Activated naive CD8-positive, alpha-beta T cell treated with anti-CD3 and anti-CD28 coated beads, Interleukin-2, amount 10 ng/mL, durations not matched to agents 7 days and 5 days (primary cell): ENCODE data around the gene NUDT3. TPM values are rescaled to one million over a fixed set of nuclear protein-coding genes. Genes with fewer than 3 reads are reported as not detected.
"Not testable (repeated sequence)": the region's sequence is repeated elsewhere in the genome, so short reads cannot be mapped to it uniquely, and the experiment has no call there.

Source experiments
- ATAC-seq: fragments of 150-1000 bp; cut with Tn5 transposase; one replicate; pipeline ENCODE4 v1.10.0; 2021; ENCODE audit warnings: low read depth, moderate library complexity
- POLR2A ChIA-PET: fragments of 350-600 bp; sonication (Branson Sonifier 250); formaldehyde crosslinking; loops from one replicate; lab custom pipeline; 2021; ENCODE audit warnings: antibody characterized with exemption; lab: Charles Lee
- DNase-seq: peaks from one replicate; pipeline ENCODE4 v3.0.0; 2021
- H3K27ac Mint-ChIP-seq: one replicate; pipeline ENCODE4 v1.8.0; 2022; ENCODE audit warnings: mild to moderate bottlenecking, mixed read lengths
- H3K27me3 Mint-ChIP-seq: one replicate; pipeline ENCODE4 v1.8.0; 2022; ENCODE audit warnings: mild to moderate bottlenecking, moderate library complexity, mixed read lengths
- H3K36me3 Mint-ChIP-seq: one replicate; pipeline ENCODE4 v1.8.0; 2021; ENCODE audit warnings: mild to moderate bottlenecking, mixed read lengths
- H3K4me1 Mint-ChIP-seq: one replicate; pipeline ENCODE4 v1.8.0; 2021; ENCODE audit warnings: mixed read lengths
- H3K4me3 Mint-ChIP-seq: one replicate; pipeline ENCODE4 v1.8.0; 2022; ENCODE audit warnings: mild to moderate bottlenecking, moderate library complexity, mixed read lengths
- H3K9me3 Mint-ChIP-seq: one replicate; pipeline ENCODE4 v1.8.0; 2021; ENCODE audit warnings: mixed read lengths
- total RNA-seq, 2 experiments: library from RNA; stranded (reverse); gene quantifications; one replicate each; pipeline ENCODE4 v1.2.3, GENCODE V29; 2021

NUDT3 gene
- total RNA-seq, 2 experiments from 2014 or later = 17.7 to 18.7 TPM

DNA sequence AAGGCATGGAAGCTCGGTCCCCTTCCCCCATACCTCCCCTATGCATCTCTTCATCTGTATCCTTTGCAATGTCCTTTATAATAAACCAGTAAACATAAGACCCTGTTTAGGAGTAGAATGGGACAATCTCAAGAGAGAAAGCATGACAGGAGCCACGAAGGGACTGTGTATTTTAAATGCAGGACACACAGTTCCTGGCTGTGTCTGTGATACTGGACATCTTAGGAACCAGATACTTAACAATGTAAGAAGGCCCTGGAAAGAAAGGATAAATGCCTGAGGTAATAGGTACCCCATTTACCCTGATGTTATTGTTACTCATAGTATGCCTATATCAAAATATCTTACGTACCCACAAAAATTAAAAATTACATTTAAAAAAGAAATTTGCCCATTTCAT is 36.6 kb downstream of the NUDT3 start:
- peaks cover 3% of the 10 kb centered on the region for H3K36me3 Mint-ChIP-seq
- H3K9me3 Mint-ChIP-seq = no peaks in the 10 kb centered on the region
- H3K4me1 Mint-ChIP-seq = peaks cover 7% of the 10 kb centered on the region
- H3K4me3 Mint-ChIP-seq = no peak overlapping the region
- ATAC-seq (no peak), DNase-seq (no peak)
- no peaks in the 10 kb centered on the region for H3K27me3 Mint-ChIP-seq
- POLR2A ChIA-PET = no interaction called here
- no peak overlapping the region for H3K27ac Mint-ChIP-seq

DNA sequence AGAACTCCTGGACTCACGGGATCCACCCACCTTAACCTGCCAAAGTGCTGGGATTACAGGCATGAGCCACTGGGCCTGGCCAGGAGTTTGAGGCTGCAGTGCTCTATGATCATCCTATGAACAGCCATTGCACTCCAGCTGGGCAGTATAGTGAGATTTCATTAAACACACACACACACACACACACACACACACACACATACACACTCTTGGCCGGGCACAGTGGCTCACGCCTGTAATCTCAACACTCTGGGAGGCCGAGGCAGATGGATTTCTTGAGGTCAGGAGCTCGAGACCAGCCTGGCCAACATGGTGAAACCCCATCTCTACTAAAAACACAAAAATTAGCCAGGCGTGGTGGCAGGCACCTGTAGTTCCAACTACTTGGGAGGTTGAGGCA is 38.2 kb downstream of the NUDT3 start:
- not testable (repeated sequence) for H3K27ac Mint-ChIP-seq, H3K4me3 Mint-ChIP-seq

GRCh38 chr6:34353530-34353929 is 38.9 kb downstream of the NUDT3 start:
- DNase-seq, H3K9me3 Mint-ChIP-seq, ATAC-seq, H3K4me3 Mint-ChIP-seq, H3K27ac Mint-ChIP-seq, POLR2A ChIA-PET, H3K36me3 Mint-ChIP-seq, H3K27me3 Mint-ChIP-seq: not testable (repeated sequence)
- peaks cover 12% of the 10 kb centered on the region for H3K4me1 Mint-ChIP-seq

More for the DNA sequence above, 38.2 kb downstream of the NUDT3 start:
- POLR2A ChIA-PET, H3K36me3 Mint-ChIP-seq, ATAC-seq, H3K4me1 Mint-ChIP-seq, DNase-seq, H3K27me3 Mint-ChIP-seq, H3K9me3 Mint-ChIP-seq: not testable (repeated sequence)

DNA sequence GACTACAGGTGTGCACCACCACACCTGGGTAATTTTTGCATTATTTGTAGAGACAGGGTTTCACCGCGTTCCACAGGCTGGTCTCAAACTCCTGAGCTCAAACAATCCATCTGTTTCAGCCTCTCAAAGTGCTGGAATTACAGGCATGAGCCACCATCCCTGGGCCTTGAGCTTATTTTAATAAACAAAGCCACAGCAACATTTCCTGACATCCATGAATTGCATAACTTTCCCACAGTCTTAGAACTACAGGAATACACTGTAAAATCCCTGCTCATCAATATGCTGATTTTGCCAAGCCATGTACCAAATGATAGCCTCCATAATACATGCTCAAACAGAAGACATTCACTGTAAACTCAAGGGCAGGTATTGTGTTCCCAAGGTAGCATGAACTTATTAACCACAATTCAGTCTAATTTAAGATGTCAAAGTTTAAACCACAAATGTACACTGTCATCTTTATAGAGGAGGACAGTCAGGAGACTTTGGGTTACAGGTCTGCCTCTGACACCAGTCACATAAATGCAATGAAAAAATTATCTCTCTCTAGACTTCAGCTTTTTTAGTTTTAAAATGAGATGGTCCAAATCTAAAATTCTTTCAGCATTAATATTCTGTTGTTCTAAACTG is 40.0 kb downstream of the NUDT3 start:
- Mint-ChIP-seq H3K4me1 (peaks cover 12% of the 10 kb centered on the region), H3K9me3 (no peaks in the 10 kb centered on the region), H3K27me3 (no peaks in the 10 kb centered on the region), H3K4me3 (no peak overlapping the region), H3K36me3 (no peaks in the 10 kb centered on the region), H3K27ac (no peak overlapping the region)
- ATAC-seq (no peak), DNase-seq (no peak)
- POLR2A ChIA-PET = no interaction called here

- Mint-ChIP-seq H3K9me3 (no peaks in the 10 kb centered on the region), H3K27ac (no peak overlapping the region), H3K27me3 (no peaks in the 10 kb centered on the region), H3K4me3 (no peak overlapping the region), H3K4me1 (peaks cover 12% of the 10 kb centered on the region), H3K36me3 (no peaks in the 10 kb centered on the region)
- DNase-seq (no peak), ATAC-seq (no peak)
- POLR2A ChIA-PET = no interaction called here
Observed at GRCh38 chr6:34350934-34351217, 41.6 kb downstream of the NUDT3 start.

GRCh38 chr6:34350137-34350933 is 42.1 kb downstream of the NUDT3 start:
- POLR2A ChIA-PET = no interaction called here
- ATAC-seq = no peak

GRCh38 chr6:34349211-34349610 is 43.3 kb downstream of the NUDT3 start:
- Mint-ChIP-seq H3K4me1 (peaks cover 18% of the 10 kb centered on the region), H3K36me3 (peaks cover 2% of the 10 kb centered on the region), H3K27me3 (no peaks in the 10 kb centered on the region), H3K9me3 (peaks cover 2% of the 10 kb centered on the region), H3K27ac (peak overlapping the region; percentile 5), H3K4me3 (no peak overlapping the region)
- POLR2A ChIA-PET = no interaction called here
- DNase-seq = no peak
- ATAC-seq = no peak

More at GRCh38 chr6:34350137-34350933, 42.1 kb downstream of the NUDT3 start:
- peak overlapping the region; percentile 21 for H3K27ac Mint-ChIP-seq
- H3K4me1 Mint-ChIP-seq = peaks cover 12% of the 10 kb centered on the region
- no peaks in the 10 kb centered on the region for H3K36me3 Mint-ChIP-seq
- no peaks in the 10 kb centered on the region for H3K9me3 Mint-ChIP-seq
- no peak overlapping the region for H3K4me3 Mint-ChIP-seq
- no peaks in the 10 kb centered on the region for H3K27me3 Mint-ChIP-seq
- DNase-seq = no peak

DNA sequence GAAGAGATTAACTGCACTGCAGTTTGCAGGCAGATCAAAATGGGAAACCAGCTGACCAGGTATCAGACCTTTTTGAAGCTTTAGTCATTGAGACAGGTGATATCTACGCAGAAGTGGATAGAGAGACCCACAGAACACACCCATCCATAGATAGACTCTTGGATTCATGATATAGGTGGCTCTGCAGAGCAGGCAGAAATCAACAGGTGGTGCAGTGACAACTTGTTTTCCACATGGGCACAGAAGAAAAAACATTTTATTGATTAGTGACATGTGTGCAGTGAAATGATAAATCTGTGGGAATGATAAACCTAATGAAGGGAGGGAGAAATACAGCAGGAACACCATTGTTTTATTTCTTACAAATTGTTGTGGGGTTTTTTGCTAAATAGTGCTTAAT is 45.2 kb downstream of the NUDT3 start:
- no peak overlapping the region for H3K4me3 Mint-ChIP-seq
- no peak for ATAC-seq
- no peaks in the 10 kb centered on the region for H3K27me3 Mint-ChIP-seq
- no peak overlapping the region for H3K27ac Mint-ChIP-seq
- peaks cover 3% of the 10 kb centered on the region for H3K9me3 Mint-ChIP-seq
- peaks cover 25% of the 10 kb centered on the region for H3K4me1 Mint-ChIP-seq
- POLR2A ChIA-PET = interaction anchor here (0.7 kb wide), 1 partner anchor 465 kb away, joined by 4 read pairs; no protein-coding TSS in a partner anchor
- peaks cover 6% of the 10 kb centered on the region for H3K36me3 Mint-ChIP-seq
- DNase-seq = no peak

DNA sequence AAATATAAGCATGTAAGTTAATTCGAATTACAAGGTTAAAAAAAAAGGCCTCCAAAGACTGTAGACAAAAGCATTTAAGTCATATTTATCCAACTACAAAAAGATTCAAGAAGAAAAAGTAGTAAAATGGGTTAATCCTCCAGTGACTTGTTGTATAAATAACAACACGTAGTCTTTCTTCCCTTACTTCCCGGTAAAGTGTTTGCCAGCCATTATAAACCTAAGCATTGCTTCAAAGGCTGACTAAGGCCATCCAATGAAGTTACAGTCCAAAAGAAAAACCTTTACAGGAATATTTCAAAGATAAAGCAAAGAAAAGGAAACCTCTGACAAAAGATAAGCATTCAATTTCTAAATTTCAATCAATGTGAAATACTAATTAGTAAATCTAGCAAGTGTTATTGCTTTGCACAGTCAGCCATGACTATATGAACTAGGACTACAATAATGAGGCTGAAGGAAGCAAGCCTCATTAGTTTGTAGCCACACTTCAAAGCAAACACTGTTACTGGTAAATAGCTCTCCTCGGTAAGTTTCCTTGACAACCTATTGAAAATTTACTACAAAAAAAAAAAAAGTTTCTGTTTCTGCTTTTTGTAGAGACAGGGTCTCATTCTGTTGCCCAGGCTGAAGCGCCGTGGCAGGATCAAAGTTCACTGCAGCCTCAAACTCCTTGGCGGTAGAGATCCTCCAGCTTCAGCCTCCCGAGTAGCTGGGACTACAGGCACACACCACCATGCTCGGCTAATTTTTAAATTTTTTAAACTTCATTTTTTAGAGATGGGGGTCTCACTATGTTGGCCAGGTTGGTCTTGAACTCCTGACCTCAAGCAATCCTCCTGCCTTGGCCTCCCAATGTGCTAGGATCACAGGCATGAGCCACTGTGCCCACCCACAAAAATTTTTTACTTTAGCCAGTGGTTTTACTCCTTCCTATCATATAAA is 46.0 kb downstream of the NUDT3 start:
- no peak for ATAC-seq
- Mint-ChIP-seq H3K4me3 (no peak overlapping the region), H3K36me3 (peaks cover 10% of the 10 kb centered on the region), H3K9me3 (peaks cover 3% of the 10 kb centered on the region), H3K27ac (no peak overlapping the region), H3K4me1 (peaks cover 29% of the 10 kb centered on the region), H3K27me3 (no peaks in the 10 kb centered on the region)
- DNase-seq = no peak
- POLR2A ChIA-PET = interaction anchor here (0.7 kb wide), 1 partner anchor 465 kb away, joined by 4 read pairs; no protein-coding TSS in a partner anchor

GRCh38 chr6:34343806-34344205 is 48.7 kb downstream of the NUDT3 start:
- peaks cover 17% of the 10 kb centered on the region for H3K4me1 Mint-ChIP-seq
- DNase-seq (no peak), ATAC-seq (no peak)
- H3K4me3 Mint-ChIP-seq = no peak overlapping the region
- H3K27me3 Mint-ChIP-seq = no peaks in the 10 kb centered on the region
- peak overlapping the region; percentile 75 for H3K27ac Mint-ChIP-seq
- peaks cover 18% of the 10 kb centered on the region for H3K36me3 Mint-ChIP-seq
- POLR2A ChIA-PET = interaction anchor here (0.6 kb wide), 1 partner anchor 72 kb away, joined by 3 read pairs; no protein-coding TSS in a partner anchor
- H3K9me3 Mint-ChIP-seq = peaks cover 3% of the 10 kb centered on the region

GRCh38 chr6:34342247-34342646 is 50.2 kb downstream of the NUDT3 start:
- Mint-ChIP-seq H3K4me3 (no peak overlapping the region), H3K27me3 (no peaks in the 10 kb centered on the region)
- POLR2A ChIA-PET = no interaction called here

DNA sequence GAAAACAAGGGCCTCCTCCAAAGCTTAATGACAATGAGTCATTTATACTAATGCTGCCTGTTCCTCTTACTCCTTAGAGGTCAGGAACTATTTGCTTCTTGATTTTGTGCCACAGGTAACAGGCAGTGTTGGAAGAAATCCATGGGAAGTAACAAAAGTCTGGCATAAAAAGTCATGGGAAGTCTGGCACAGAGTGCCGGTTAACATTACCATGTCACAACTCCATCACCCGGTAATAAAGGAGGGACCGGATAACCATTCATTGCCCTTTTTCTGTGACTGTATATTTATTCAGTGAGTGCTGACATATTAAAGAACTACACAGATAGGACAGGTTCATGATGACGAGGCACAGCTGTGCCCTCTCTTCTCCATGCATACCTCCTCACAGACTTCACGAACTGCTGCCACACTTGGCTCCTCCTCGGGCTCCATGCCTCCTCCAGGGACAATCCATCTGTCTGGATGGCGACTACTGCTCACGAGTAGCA is 50.9 kb downstream of the NUDT3 start:
- ATAC-seq (no peak), DNase-seq (no peak)
- Mint-ChIP-seq H3K4me3 (no peak overlapping the region), H3K27ac (no peak overlapping the region), H3K4me1 (peaks cover 34% of the 10 kb centered on the region), H3K9me3 (peaks cover 3% of the 10 kb centered on the region), H3K36me3 (peaks cover 19% of the 10 kb centered on the region), H3K27me3 (no peaks in the 10 kb centered on the region)
- POLR2A ChIA-PET = no interaction called here

More at GRCh38 chr6:34342247-34342646, 50.2 kb downstream of the NUDT3 start:
- no peak overlapping the region for H3K27ac Mint-ChIP-seq
- H3K36me3 Mint-ChIP-seq = peaks cover 19% of the 10 kb centered on the region
- H3K9me3 Mint-ChIP-seq = peaks cover 3% of the 10 kb centered on the region
- no peak for DNase-seq
- peaks cover 29% of the 10 kb centered on the region for H3K4me1 Mint-ChIP-seq
- ATAC-seq = no peak

- no peaks in the 10 kb centered on the region for H3K27me3 Mint-ChIP-seq
- ATAC-seq = no peak
- H3K36me3 Mint-ChIP-seq = peaks cover 22% of the 10 kb centered on the region
- H3K4me3 Mint-ChIP-seq = no peak overlapping the region
- H3K9me3 Mint-ChIP-seq = peaks cover 3% of the 10 kb centered on the region
- H3K4me1 Mint-ChIP-seq = peaks cover 37% of the 10 kb centered on the region
- no peak for DNase-seq
- no peak overlapping the region for H3K27ac Mint-ChIP-seq
- POLR2A ChIA-PET = no interaction called here
Observed at GRCh38 chr6:34340906-34341480, 51.5 kb downstream of the NUDT3 start.
